ENCODE results near the gene ADARB2.

The ADARB2 gene

GRCh38 chr10:1375346-1376170 is 361.8 kb downstream of the ADARB2 start:
- peaks cover 33% of the 10 kb centered on the region for H3K27me3 Mint-ChIP-seq

GRCh38 chr10:1374511-1375345 is 362.6 kb downstream of the ADARB2 start:
- no peak overlapping the region for H3K4me3 Mint-ChIP-seq
- no peaks in the 10 kb centered on the region for H3K36me3 Mint-ChIP-seq (ENCODE audit: low read depth)
- H3K27me3 Mint-ChIP-seq: peaks cover 41% of the 10 kb centered on the region
- H3K27ac Mint-ChIP-seq: no peak overlapping the region
- H3K4me1 Mint-ChIP-seq (ENCODE audit: low read depth): no peaks in the 10 kb centered on the region
- H3K9me3 Mint-ChIP-seq: no peaks in the 10 kb centered on the region

More at GRCh38 chr10:1375346-1376170, 361.8 kb downstream of the ADARB2 start:
- Mint-ChIP-seq H3K9me3 (no peaks in the 10 kb centered on the region), H3K4me3 (no peak overlapping the region), H3K27ac (no peak overlapping the region), H3K4me1 (ENCODE audit: low read depth) (no peaks in the 10 kb centered on the region), H3K36me3 (ENCODE audit: low read depth) (no peaks in the 10 kb centered on the region)

- peaks cover 33% of the 10 kb centered on the region for H3K27me3 Mint-ChIP-seq
- no peaks in the 10 kb centered on the region for H3K4me1 Mint-ChIP-seq (ENCODE audit: low read depth)
- H3K27ac Mint-ChIP-seq: no peak overlapping the region
- H3K9me3 Mint-ChIP-seq: no peaks in the 10 kb centered on the region
- H3K36me3 Mint-ChIP-seq (ENCODE audit: low read depth): no peaks in the 10 kb centered on the region
- H3K4me3 Mint-ChIP-seq: no peak overlapping the region
Measured at GRCh38 chr10:1373287-1373686, 364.0 kb downstream of the ADARB2 start.

GRCh38 chr10:1372212-1372611 is 365.1 kb downstream of the ADARB2 start:
- Mint-ChIP-seq H3K4me1 (ENCODE audit: low read depth) (no peaks in the 10 kb centered on the region), H3K36me3 (ENCODE audit: low read depth) (no peaks in the 10 kb centered on the region), H3K27me3 (peaks cover 33% of the 10 kb centered on the region)

GRCh38 chr10:1370298-1370697 is 367.0 kb downstream of the ADARB2 start:
- no peaks in the 10 kb centered on the region for H3K4me1 Mint-ChIP-seq (ENCODE audit: low read depth)
- H3K9me3 Mint-ChIP-seq: no peaks in the 10 kb centered on the region
- H3K4me3 Mint-ChIP-seq: no peak overlapping the region
- no peak overlapping the region for H3K27ac Mint-ChIP-seq
- peaks cover 32% of the 10 kb centered on the region for H3K27me3 Mint-ChIP-seq
- no peaks in the 10 kb centered on the region for H3K36me3 Mint-ChIP-seq (ENCODE audit: low read depth)

More at GRCh38 chr10:1372212-1372611, 365.1 kb downstream of the ADARB2 start:
- no peak overlapping the region for H3K27ac Mint-ChIP-seq
- H3K4me3 Mint-ChIP-seq: no peak overlapping the region
- H3K9me3 Mint-ChIP-seq: no peaks in the 10 kb centered on the region

GRCh38 chr10:1369665-1370064 is 367.7 kb downstream of the ADARB2 start:
- H3K27me3 Mint-ChIP-seq: peaks cover 32% of the 10 kb centered on the region
- no peaks in the 10 kb centered on the region for H3K4me1 Mint-ChIP-seq (ENCODE audit: low read depth)
- no peaks in the 10 kb centered on the region for H3K36me3 Mint-ChIP-seq (ENCODE audit: low read depth)
- H3K9me3 Mint-ChIP-seq: no peaks in the 10 kb centered on the region
- H3K4me3 Mint-ChIP-seq: no peak overlapping the region
- no peak overlapping the region for H3K27ac Mint-ChIP-seq

GRCh38 chr10:1369197-1369596 is 368.1 kb downstream of the ADARB2 start:
- H3K27ac Mint-ChIP-seq: no peak overlapping the region
- no peaks in the 10 kb centered on the region for H3K9me3 Mint-ChIP-seq
- no peaks in the 10 kb centered on the region for H3K4me1 Mint-ChIP-seq (ENCODE audit: low read depth)
- H3K27me3 Mint-ChIP-seq: peaks cover 36% of the 10 kb centered on the region
- no peak overlapping the region for H3K4me3 Mint-ChIP-seq
- H3K36me3 Mint-ChIP-seq (ENCODE audit: low read depth): no peaks in the 10 kb centered on the region

GRCh38 chr10:1368842-1369171 is 368.5 kb downstream of the ADARB2 start:
- no peak overlapping the region for H3K27ac Mint-ChIP-seq
- no peaks in the 10 kb centered on the region for H3K36me3 Mint-ChIP-seq (ENCODE audit: low read depth)
- no peaks in the 10 kb centered on the region for H3K4me1 Mint-ChIP-seq (ENCODE audit: low read depth)
- no peak overlapping the region for H3K4me3 Mint-ChIP-seq
- peaks cover 36% of the 10 kb centered on the region for H3K27me3 Mint-ChIP-seq
- H3K9me3 Mint-ChIP-seq: no peaks in the 10 kb centered on the region

GRCh38 chr10:1367938-1368841 is 369.1 kb downstream of the ADARB2 start:
- H3K4me3 Mint-ChIP-seq: no peak overlapping the region
- H3K9me3 Mint-ChIP-seq: no peaks in the 10 kb centered on the region
- no peaks in the 10 kb centered on the region for H3K36me3 Mint-ChIP-seq (ENCODE audit: low read depth)
- peaks cover 36% of the 10 kb centered on the region for H3K27me3 Mint-ChIP-seq
- no peak overlapping the region for H3K27ac Mint-ChIP-seq
- no peaks in the 10 kb centered on the region for H3K4me1 Mint-ChIP-seq (ENCODE audit: low read depth)

GRCh38 chr10:1366811-1367425 is 370.4 kb downstream of the ADARB2 start:
- no peak overlapping the region for H3K4me3 Mint-ChIP-seq
- peaks cover 35% of the 10 kb centered on the region for H3K27me3 Mint-ChIP-seq
- no peaks in the 10 kb centered on the region for H3K36me3 Mint-ChIP-seq (ENCODE audit: low read depth)
- H3K4me1 Mint-ChIP-seq (ENCODE audit: low read depth): no peaks in the 10 kb centered on the region
- H3K27ac Mint-ChIP-seq: no peak overlapping the region
- no peaks in the 10 kb centered on the region for H3K9me3 Mint-ChIP-seq

GRCh38 chr10:1366322-1366691 is 371.0 kb downstream of the ADARB2 start:
- H3K36me3 Mint-ChIP-seq (ENCODE audit: low read depth): no peaks in the 10 kb centered on the region
- H3K4me1 Mint-ChIP-seq (ENCODE audit: low read depth): no peaks in the 10 kb centered on the region
- H3K9me3 Mint-ChIP-seq: no peaks in the 10 kb centered on the region
- H3K27ac Mint-ChIP-seq: no peak overlapping the region
- H3K27me3 Mint-ChIP-seq: peaks cover 37% of the 10 kb centered on the region
- no peak overlapping the region for H3K4me3 Mint-ChIP-seq

- Mint-ChIP-seq H3K4me3 (no peak overlapping the region), H3K27me3 (peaks cover 31% of the 10 kb centered on the region), H3K36me3 (ENCODE audit: low read depth) (no peaks in the 10 kb centered on the region), H3K9me3 (no peaks in the 10 kb centered on the region), H3K27ac (no peak overlapping the region), H3K4me1 (ENCODE audit: low read depth) (no peaks in the 10 kb centered on the region)
Measured at GRCh38 chr10:1365540-1366321, 371.6 kb downstream of the ADARB2 start.

GRCh38 chr10:1364151-1364910 is 373.0 kb downstream of the ADARB2 start:
- no peak overlapping the region for H3K4me3 Mint-ChIP-seq

More at GRCh38 chr10:1364151-1364910, 373.0 kb downstream of the ADARB2 start:
- no peaks in the 10 kb centered on the region for H3K36me3 Mint-ChIP-seq (ENCODE audit: low read depth)
- no peak overlapping the region for H3K27ac Mint-ChIP-seq
- H3K4me1 Mint-ChIP-seq (ENCODE audit: low read depth): peaks cover 6% of the 10 kb centered on the region
- H3K9me3 Mint-ChIP-seq: no peaks in the 10 kb centered on the region
- H3K27me3 Mint-ChIP-seq: peaks cover 19% of the 10 kb centered on the region
